Naive thymus-derived CD4-positive, alpha-beta T cell (primary cell): ENCODE data around the gene TRAP1. TPM values are rescaled to one million over a fixed set of nuclear protein-coding genes. Genes with fewer than 3 reads are reported as not detected.

Source experiments
- ATAC-seq: fragments of 150-1000 bp; cut with Tn5 transposase; 2 replicates; pipeline ENCODE4 v1.10.0; 2021; ENCODE audit warnings: mild to moderate bottlenecking, moderate library complexity
- CTCF ChIA-PET: fragments of 350-600 bp; sonication (Branson Sonifier 250); formaldehyde crosslinking; loops from one replicate; lab custom pipeline; 2021; ENCODE audit warnings: antibody characterized with exemption; lab: Charles Lee
- POLR2A ChIA-PET: fragments of 350-600 bp; sonication (Branson Sonifier 250); formaldehyde crosslinking; loops from one replicate; lab custom pipeline; 2021; ENCODE audit warnings: antibody characterized with exemption, inconsistent platforms; lab: Charles Lee
- DNase-seq, 9 donors: peaks; one replicate each; pipeline versions ENCODE4 v3.0.0 to v3.0.0-alpha.2; 2020 to 2022; ENCODE audit warnings: mixed read lengths in 1 of 9
- H3K27ac ChIP-seq: one replicate; pipeline ENCODE4 v1.7.0; 2013; ENCODE audit warnings: mild to moderate bottlenecking, low read depth, low read length, moderate library complexity
- H3K27me3 ChIP-seq, 2 donors: one replicate each; pipeline ENCODE4 v1.7.0; 2013; ENCODE audit warnings: low read length in 2 of 2, mild to moderate bottlenecking in 2 of 2, moderate library complexity in 2 of 2; ENCODE audit not compliant: control insufficient read depth in 2 of 2, insufficient read depth in 2 of 2
- H3K36me3 ChIP-seq, 3 experiments: 1 replicate in 2 of 3; 2 replicates in 1 of 3; pipeline ENCODE4 v1.7.0; 2013; ENCODE audit warnings: low read length in 3 of 3, mild to moderate bottlenecking in 3 of 3, moderate library complexity in 1 of 3; ENCODE audit not compliant: insufficient read depth in 3 of 3, control insufficient read depth in 2 of 3
- H3K4me1 ChIP-seq, 2 donors: one replicate each; pipeline ENCODE4 v1.7.0; 2013; ENCODE audit warnings: low read length in 2 of 2, mild to moderate bottlenecking in 2 of 2, moderate library complexity in 1 of 2; ENCODE audit not compliant: control insufficient read depth in 2 of 2, insufficient read depth in 2 of 2
- H3K4me3 ChIP-seq: 2 replicates; pipeline ENCODE4 v1.7.0; 2013; ENCODE audit warnings: mild to moderate bottlenecking, low read length
- H3K9me3 ChIP-seq, 3 experiments: 1 replicate in 2 of 3; 2 replicates in 1 of 3; pipeline ENCODE4 v1.7.0; 2013; ENCODE audit warnings: low read length in 3 of 3; ENCODE audit not compliant: control insufficient read depth in 2 of 3
- H3K27ac Mint-ChIP-seq, 9 donors: one replicate each; pipeline ENCODE4 v1.8.0; 2020 to 2022; ENCODE audit warnings: mixed read lengths in 9 of 9, mild to moderate bottlenecking in 8 of 9, moderate library complexity in 5 of 9, inconsistent platforms in 2 of 9
- H3K27me3 Mint-ChIP-seq, 5 donors: one replicate each; pipeline ENCODE4 v1.8.0; 2021 to 2022; ENCODE audit warnings: mixed read lengths in 5 of 5, mild to moderate bottlenecking in 1 of 5
- H3K36me3 Mint-ChIP-seq, 5 donors: one replicate each; pipeline ENCODE4 v1.8.0; 2020 to 2022; ENCODE audit warnings: mixed read lengths in 5 of 5, mild to moderate bottlenecking in 3 of 5, inconsistent platforms in 1 of 5
- H3K4me1 Mint-ChIP-seq, 7 donors: one replicate each; pipeline ENCODE4 v1.8.0; 2020 to 2022; ENCODE audit warnings: mixed read lengths in 7 of 7, mild to moderate bottlenecking in 3 of 7, inconsistent platforms in 1 of 7
- H3K4me3 Mint-ChIP-seq, 10 donors: one replicate each; pipeline ENCODE4 v1.8.0; 2020 to 2022; ENCODE audit warnings: mild to moderate bottlenecking in 10 of 10, mixed read lengths in 10 of 10, moderate library complexity in 6 of 10, inconsistent platforms in 2 of 10
- H3K9me3 Mint-ChIP-seq, 11 donors: one replicate each; pipeline ENCODE4 v1.8.0; 2020 to 2022; ENCODE audit warnings: mixed read lengths in 11 of 11, mild to moderate bottlenecking in 4 of 11, inconsistent platforms in 1 of 11, moderate library complexity in 1 of 11
- intact Hi-C, 2 donors: fragments of 100-400 bp; cut with micrococcal nuclease; formaldehyde crosslinking; loops; one replicate each; pipeline ENCODE4 v1.15.1; 2023
- polyA plus RNA-seq, 2 donors: library from polyadenylated mRNA; unstranded; fragments of 300-500 nt; fragmentation: Illumina TruSeq; gene quantifications; one replicate each; pipeline ENCODE4 v1.2.3, GENCODE V29; 2021
- total RNA-seq, 6 experiments: library from RNA in 5 of 6; stranded (reverse) in 5 of 6; gene quantifications; 1 replicate in 5 of 6; 2 replicates in 1 of 6; pipeline ENCODE4 v1.2.3 and lab custom pipeline; 2021 to 2026

TRAP1 gene
- total and polyA plus RNA-seq, 7 experiments from 2014 or later: 59.6 to 138 (median 123) TPM

GRCh38 chr16:3625331-3625730, 92.0 kb downstream of the TRAP1 start:
- H3K36me3 Mint-ChIP-seq: peaks cover 0 to 9% (median 0%) of the 10 kb centered on the region in 5 donors
- peak overlapping the region in 8 of 9 donors; percentile 54 to 89 (median 82) for H3K27ac Mint-ChIP-seq
- POLR2A ChIA-PET: no interaction called here

GRCh38 chr16:3623642-3624041, 93.7 kb downstream of the TRAP1 start:
- Histone ChIP-seq H3K4me3 (no peak overlapping the region), H3K27me3 (no peaks in the 10 kb centered on the region), H3K36me3 (no peaks in the 10 kb centered on the region), H3K27ac (no peak overlapping the region), H3K9me3 (no peaks in the 10 kb centered on the region), H3K4me1 (peaks cover 14 to 20% of the 10 kb centered on the region in 2 donors)
- H3K4me3 Mint-ChIP-seq: no peak overlapping the region
- ChIA-PET CTCF (no interaction called here), POLR2A (interaction anchor here (0.6 kb wide), 1 partner anchor 960 kb away, joined by 4 read pairs; no protein-coding TSS in a partner anchor)
- peaks cover 0 to 5% (median 0%) of the 10 kb centered on the region in 5 donors for H3K36me3 Mint-ChIP-seq
- no peaks in the 10 kb centered on the region for H3K9me3 Mint-ChIP-seq
- peaks cover 26 to 43% (median 32%) of the 10 kb centered on the region in 7 donors for H3K4me1 Mint-ChIP-seq
- peak overlapping the region in 3 of 9 donors; percentile 48 to 80 (median 52) for H3K27ac Mint-ChIP-seq
- ATAC-seq (no peak), DNase-seq (no peak)
- no peaks in the 10 kb centered on the region for H3K27me3 Mint-ChIP-seq
- intact Hi-C loops: no loop called here

More at GRCh38 chr16:3625331-3625730, 92.0 kb downstream of the TRAP1 start:
- Histone ChIP-seq H3K36me3 (no peaks in the 10 kb centered on the region), H3K27ac (peak overlapping the region; percentile 6), H3K27me3 (no peaks in the 10 kb centered on the region), H3K4me1 (peaks cover 14 to 20% of the 10 kb centered on the region in 2 donors), H3K9me3 (no peaks in the 10 kb centered on the region), H3K4me3 (no peak overlapping the region)
- Mint-ChIP-seq H3K27me3 (no peaks in the 10 kb centered on the region), H3K9me3 (no peaks in the 10 kb centered on the region), H3K4me3 (peak overlapping the region in 1 of 10 donors; percentile 16), H3K4me1 (peaks cover 29 to 50% (median 37%) of the 10 kb centered on the region in 7 donors)
- ATAC-seq (no peak), DNase-seq (no peak)
- CTCF ChIA-PET: no interaction called here
- intact Hi-C loops: loop anchor here in 1 of 2 donors (5.0 kb wide), 1 partner anchor 37 kb away; no protein-coding TSS in a partner anchor

GRCh38 chr16:3618769-3619141, 98.6 kb downstream of the TRAP1 start:
- Mint-ChIP-seq H3K4me3 (no peak overlapping the region), H3K4me1 (peaks cover 19 to 46% (median 40%) of the 10 kb centered on the region in 7 donors), H3K9me3 (peaks cover 0 to 3% (median 0%) of the 10 kb centered on the region in 11 donors), H3K27me3 (no peaks in the 10 kb centered on the region), H3K27ac (peak overlapping the region in 2 of 9 donors; percentile 52 to 71), H3K36me3 (peaks cover 0 to 23% (median 14%) of the 10 kb centered on the region in 5 donors)
- H3K9me3 ChIP-seq: no peaks in the 10 kb centered on the region
- H3K4me1 ChIP-seq: no peaks in the 10 kb centered on the region
- CTCF ChIA-PET: no interaction called here
- DNase-seq (no peak), ATAC-seq (peak; percentile 46)
- intact Hi-C loops: no loop called here
- no peak overlapping the region for H3K27ac ChIP-seq
- peaks cover 0 to 4% (median 0%) of the 10 kb centered on the region in 3 experiments for H3K36me3 ChIP-seq
- POLR2A ChIA-PET: no interaction called here
- H3K27me3 ChIP-seq: no peaks in the 10 kb centered on the region
- no peak overlapping the region for H3K4me3 ChIP-seq

GRCh38 chr16:3612510-3613466, 104.5 kb downstream of the TRAP1 start:
- peaks cover 39 to 69% (median 61%) of the 10 kb centered on the region in 7 donors for H3K4me1 Mint-ChIP-seq
- H3K4me3 ChIP-seq: peak overlapping the region; percentile 99

GRCh38 chr16:3611146-3611975, 106.0 kb downstream of the TRAP1 start, which contains the start of gene SLX4:
TSS of gene SLX4 (minus strand) at chr16:3611606. CDS start at chr16:3608964, 2,642 bp downstream.
- Mint-ChIP-seq H3K4me1 (peaks cover 37 to 70% (median 62%) of the 10 kb centered on the region in 7 donors), H3K4me3 (peak within 1 kb of the TSS; percentile 93 to 100 (median 99)), H3K36me3 (peaks cover 0 to 26% (median 10%) of the 10 kb centered on the region in 5 donors), H3K27ac (peak within 1 kb of the TSS; percentile 92 to 99 (median 98)), H3K9me3 (peaks cover 0 to 1% (median 0%) of the 10 kb centered on the region in 11 donors), H3K27me3 (no peaks in the 10 kb centered on the region)
- peaks cover 18 to 21% of the 10 kb centered on the region in 2 donors for H3K4me1 ChIP-seq
- H3K27me3 ChIP-seq: no peaks in the 10 kb centered on the region
- ATAC-seq (peak; percentile 92), DNase-seq (peak; percentile 88 to 97 (median 95))
- ChIA-PET POLR2A (interaction anchor here (0.6 to 1.3 kb wide), 9 partner anchors 9 to 860 kb away, joined by 3 to 10 read pairs (median 4); partner anchors contain the start of gene NLRC3), CTCF (interaction anchor here (0.6 to 0.7 kb wide), 2 partner anchors 34 to 642 kb away, joined by 3 read pairs; partner anchors contain the start of gene NLRC3)
- intact Hi-C loops: loop anchor here (1.0 to 5.0 kb wide), 11 partner anchors 26 to 1346 kb away; partner anchors contain the start of genes ADCY9 (in 1 of the 2), CREBBP (in 1 of the 2), NLRC3 (in 1 of the 2) and SEC14L5 (in 1 of the 2)
- H3K36me3 ChIP-seq: peaks cover 0 to 8% (median 0%) of the 10 kb centered on the region in 3 experiments
- H3K4me3 ChIP-seq: peak within 1 kb of the TSS; percentile 99
- H3K27ac ChIP-seq: peak within 1 kb of the TSS; percentile 90
- H3K9me3 ChIP-seq: no peaks in the 10 kb centered on the region

More at GRCh38 chr16:3612510-3613466, 104.5 kb downstream of the TRAP1 start:
- ChIA-PET CTCF (interaction anchor here (0.6 kb wide), 2 partner anchors 35 to 113 kb away, joined by 3 read pairs; partner anchors contain the start of gene NLRC3), POLR2A (interaction anchor here (0.6 to 1.3 kb wide), 8 partner anchors 10 to 861 kb away, joined by 3 to 10 read pairs (median 4); partner anchors contain the start of gene NLRC3)
- peaks cover 0 to 3% (median 0%) of the 10 kb centered on the region in 11 donors for H3K9me3 Mint-ChIP-seq
- H3K27ac ChIP-seq: peak overlapping the region; percentile 90
- intact Hi-C loops: loop anchor here in 1 of 2 donors (5.0 kb wide), 3 partner anchors 105 to 1345 kb away; partner anchors contain the start of genes ADCY9, SEC14L5 and TRAP1
- H3K27me3 Mint-ChIP-seq: no peaks in the 10 kb centered on the region
- no peak for DNase-seq
- ATAC-seq: no peak
- no peaks in the 10 kb centered on the region for H3K9me3 ChIP-seq
- H3K36me3 ChIP-seq: peaks cover 0 to 8% (median 0%) of the 10 kb centered on the region in 3 experiments
- H3K27me3 ChIP-seq: no peaks in the 10 kb centered on the region
- peaks cover 18 to 21% of the 10 kb centered on the region in 2 donors for H3K4me1 ChIP-seq
- H3K36me3 Mint-ChIP-seq: peaks cover 0 to 34% (median 13%) of the 10 kb centered on the region in 5 donors
- peak overlapping the region; percentile 93 to 100 (median 99) for H3K4me3 Mint-ChIP-seq
- H3K27ac Mint-ChIP-seq: peak overlapping the region; percentile 67 to 99 (median 92)
